Mucosa of stomach (tissue), 1 donor: Measurements from ENCODE around the gene ATP6V1B1.

Experiments used
- H3K27me3 ChIP-seq: one replicate; pipeline ENCODE4 v1.7.0; 2013; ENCODE audit warnings: mild to moderate bottlenecking, low read length; ENCODE audit not compliant: control insufficient read depth, insufficient read depth
- H3K36me3 ChIP-seq: one replicate; pipeline ENCODE4 v1.7.0; 2013; ENCODE audit warnings: low read length; ENCODE audit not compliant: control insufficient read depth, insufficient read depth
- H3K4me1 ChIP-seq: one replicate; pipeline ENCODE4 v1.7.0; 2013; ENCODE audit warnings: mild to moderate bottlenecking, low read length; ENCODE audit not compliant: control insufficient read depth, insufficient read depth
- H3K4me3 ChIP-seq: one replicate; pipeline ENCODE4 v1.7.0; 2013; ENCODE audit warnings: low read length
- H3K9ac ChIP-seq: one replicate; pipeline ENCODE4 v1.7.0; 2013; ENCODE audit warnings: mild to moderate bottlenecking, low read length, moderate library complexity
- H3K9me3 ChIP-seq: one replicate; pipeline ENCODE4 v1.7.0; 2013; ENCODE audit warnings: mild to moderate bottlenecking, low read length, moderate library complexity; ENCODE audit not compliant: control insufficient read depth
- donor health status: Pancreatic carcinoma.

ATP6V1B1 gene

DNA sequence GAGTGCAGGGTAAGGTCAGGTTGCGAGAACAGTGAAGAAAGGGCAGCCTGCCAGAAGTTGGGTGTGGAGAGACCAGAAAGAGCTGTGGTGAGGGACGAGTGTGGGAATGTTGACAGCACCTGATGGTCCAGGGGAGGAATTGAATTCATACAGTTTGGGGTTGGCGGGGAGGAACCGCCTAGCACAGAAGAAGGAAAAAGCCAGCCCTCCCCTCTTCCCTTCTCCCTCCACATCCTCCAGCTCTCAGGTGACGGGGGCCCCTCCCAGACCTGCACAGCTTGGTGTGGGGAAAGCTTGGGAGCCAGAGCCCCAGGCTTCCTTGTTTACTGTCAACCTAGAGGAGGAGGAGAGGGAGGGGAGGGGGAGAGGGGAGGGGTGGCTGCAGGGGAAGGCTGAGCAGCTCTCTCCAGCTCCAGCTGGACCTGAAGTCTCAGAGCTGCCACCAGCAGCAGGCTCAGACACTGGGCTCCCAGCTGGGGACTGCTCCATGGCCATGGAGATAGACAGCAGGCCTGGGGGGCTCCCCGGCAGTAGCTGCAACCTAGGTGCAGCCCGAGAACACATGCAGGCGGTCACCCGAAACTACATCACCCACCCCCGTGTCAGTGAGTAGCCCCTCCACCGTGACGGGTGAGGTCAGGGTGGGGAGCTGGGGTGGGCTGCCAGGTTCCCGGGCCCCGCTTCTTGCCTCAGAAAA lies at the start of gene ATP6V1B1:
TSS of gene ATP6V1B1 (plus strand) at position 433 of the 697 bp plus-strand sequence. CDS start at position 488, 55 bp downstream.
- H3K36me3 ChIP-seq = no peaks in the 10 kb centered on the region
- peaks cover 30% of the 10 kb centered on the region for H3K27me3 ChIP-seq
- H3K4me3 ChIP-seq = no peak within 1 kb of the TSS
- no peak within 1 kb of the TSS for H3K9ac ChIP-seq
- H3K9me3 ChIP-seq = no peaks in the 10 kb centered on the region
- peaks cover 5% of the 10 kb centered on the region for H3K4me1 ChIP-seq

DNA sequence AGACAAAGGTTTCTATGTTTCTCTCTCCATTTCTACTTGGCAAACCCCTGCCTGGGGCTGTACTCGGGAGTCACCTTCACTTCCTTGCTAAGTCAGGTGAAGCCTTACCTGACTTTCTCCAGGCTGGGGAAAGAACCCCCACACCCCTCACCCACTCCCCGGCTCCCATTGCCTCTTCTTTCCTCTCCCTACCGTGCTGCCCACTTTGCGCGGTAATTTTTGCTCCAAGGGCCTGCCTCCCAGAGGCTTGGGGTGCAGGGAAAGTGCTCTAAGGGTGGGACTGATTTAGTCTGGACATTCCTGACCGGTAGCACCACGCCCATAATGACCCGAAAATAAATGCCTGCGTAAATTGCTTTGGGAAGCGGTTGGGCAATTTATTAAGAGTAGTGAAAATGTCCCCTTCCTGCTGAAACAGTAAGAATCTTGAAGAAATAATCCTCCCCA lies 49.1 kb upstream of the ATP6V1B1 start:
- Histone ChIP-seq H3K9ac (no peak overlapping the region), H3K4me1 (peaks cover 13% of the 10 kb centered on the region), H3K9me3 (no peaks in the 10 kb centered on the region), H3K4me3 (no peak overlapping the region), H3K27me3 (peaks cover 79% of the 10 kb centered on the region), H3K36me3 (no peaks in the 10 kb centered on the region)

DNA sequence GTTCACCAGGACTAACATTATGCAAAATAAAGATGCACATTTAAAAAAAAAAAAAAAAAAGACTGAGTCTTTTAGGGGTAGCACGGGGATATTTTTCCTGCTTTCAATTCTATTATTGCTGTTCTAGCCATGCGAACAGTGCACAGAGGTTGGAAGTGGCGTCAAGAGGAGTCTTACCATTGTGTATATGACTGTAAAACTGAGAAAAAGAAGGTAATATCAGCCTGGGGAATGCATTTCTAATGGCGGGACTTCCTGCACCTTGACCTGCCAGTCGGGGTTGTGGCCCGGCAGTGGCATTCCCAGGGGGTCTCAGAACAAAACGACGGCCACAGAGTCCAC lies 48.5 kb upstream of the ATP6V1B1 start:
- no peaks in the 10 kb centered on the region for H3K9me3 ChIP-seq
- peaks cover 13% of the 10 kb centered on the region for H3K4me1 ChIP-seq
- peaks cover 83% of the 10 kb centered on the region for H3K27me3 ChIP-seq
- no peak overlapping the region for H3K9ac ChIP-seq
- no peaks in the 10 kb centered on the region for H3K36me3 ChIP-seq
- peak overlapping the region; percentile 32 for H3K4me3 ChIP-seq

DNA sequence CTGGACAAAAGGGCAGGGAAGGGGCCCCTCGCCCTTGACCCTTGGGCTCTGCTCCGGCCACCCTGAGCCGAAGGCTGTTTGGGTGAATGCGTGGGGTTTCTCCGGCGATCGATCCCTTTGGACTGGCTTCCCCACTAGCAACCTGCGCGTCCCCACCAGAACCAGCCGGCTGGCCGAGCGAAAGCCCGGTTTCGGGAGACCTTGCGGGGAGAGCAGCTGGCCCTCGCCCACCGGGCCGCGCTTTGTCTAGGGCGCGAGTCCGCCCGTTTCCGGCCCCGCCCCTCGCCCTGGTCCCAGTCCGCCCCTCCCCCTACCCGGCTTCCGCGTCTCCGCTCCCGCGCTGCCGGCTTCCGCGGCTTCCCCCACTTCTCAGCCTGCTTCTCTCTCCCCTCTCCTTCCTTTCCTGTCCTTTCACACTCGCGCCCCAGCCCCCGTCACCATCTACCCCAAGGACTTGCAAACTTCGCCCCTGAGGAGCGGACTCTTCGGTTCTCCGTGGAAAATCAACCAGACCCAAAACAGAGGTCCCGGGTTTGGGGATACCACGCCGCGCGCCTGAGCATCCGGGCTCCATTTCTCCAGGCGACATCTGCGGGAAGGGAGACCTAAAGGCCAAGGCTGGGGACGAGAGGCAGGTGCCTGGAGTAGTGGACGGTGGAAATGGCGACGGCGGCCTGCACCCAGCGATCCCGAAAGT lies 48.0 kb upstream of the ATP6V1B1 start:
- no peak overlapping the region for H3K9ac ChIP-seq
- H3K9me3 ChIP-seq = no peaks in the 10 kb centered on the region
- no peaks in the 10 kb centered on the region for H3K36me3 ChIP-seq
- peaks cover 13% of the 10 kb centered on the region for H3K4me1 ChIP-seq
- H3K4me3 ChIP-seq = peak overlapping the region; percentile 32
- H3K27me3 ChIP-seq = peaks cover 87% of the 10 kb centered on the region

DNA sequence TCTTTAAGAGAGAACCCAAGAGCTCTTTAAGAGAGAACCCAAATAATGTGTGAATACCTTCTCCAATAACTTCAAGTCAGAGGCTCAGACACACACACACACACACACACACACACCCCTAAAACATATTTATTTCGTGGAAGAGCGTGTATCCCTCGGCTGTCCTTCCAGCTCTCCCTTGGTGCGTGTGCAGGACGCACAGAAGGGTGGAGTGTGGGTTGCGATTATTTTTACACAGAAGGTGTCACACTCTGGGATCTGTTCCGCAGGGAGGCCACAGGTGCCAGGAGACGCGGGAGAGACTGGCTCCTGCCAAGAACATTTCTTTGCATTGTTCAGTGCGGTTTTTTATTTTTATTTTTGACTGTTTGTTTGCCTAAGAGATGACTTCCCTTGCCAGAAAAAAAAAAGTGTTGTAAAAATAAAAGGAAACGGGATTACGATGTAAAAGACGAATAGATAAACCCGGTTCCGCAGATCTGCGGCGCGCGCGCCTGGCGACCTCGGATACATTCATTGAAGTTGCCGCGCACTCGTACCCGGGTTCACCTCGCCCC lies 47.3 kb upstream of the ATP6V1B1 start:
- Histone ChIP-seq H3K9ac (no peak overlapping the region), H3K27me3 (peaks cover 90% of the 10 kb centered on the region), H3K4me1 (peaks cover 13% of the 10 kb centered on the region), H3K36me3 (no peaks in the 10 kb centered on the region), H3K4me3 (peak overlapping the region; percentile 28), H3K9me3 (no peaks in the 10 kb centered on the region)

DNA sequence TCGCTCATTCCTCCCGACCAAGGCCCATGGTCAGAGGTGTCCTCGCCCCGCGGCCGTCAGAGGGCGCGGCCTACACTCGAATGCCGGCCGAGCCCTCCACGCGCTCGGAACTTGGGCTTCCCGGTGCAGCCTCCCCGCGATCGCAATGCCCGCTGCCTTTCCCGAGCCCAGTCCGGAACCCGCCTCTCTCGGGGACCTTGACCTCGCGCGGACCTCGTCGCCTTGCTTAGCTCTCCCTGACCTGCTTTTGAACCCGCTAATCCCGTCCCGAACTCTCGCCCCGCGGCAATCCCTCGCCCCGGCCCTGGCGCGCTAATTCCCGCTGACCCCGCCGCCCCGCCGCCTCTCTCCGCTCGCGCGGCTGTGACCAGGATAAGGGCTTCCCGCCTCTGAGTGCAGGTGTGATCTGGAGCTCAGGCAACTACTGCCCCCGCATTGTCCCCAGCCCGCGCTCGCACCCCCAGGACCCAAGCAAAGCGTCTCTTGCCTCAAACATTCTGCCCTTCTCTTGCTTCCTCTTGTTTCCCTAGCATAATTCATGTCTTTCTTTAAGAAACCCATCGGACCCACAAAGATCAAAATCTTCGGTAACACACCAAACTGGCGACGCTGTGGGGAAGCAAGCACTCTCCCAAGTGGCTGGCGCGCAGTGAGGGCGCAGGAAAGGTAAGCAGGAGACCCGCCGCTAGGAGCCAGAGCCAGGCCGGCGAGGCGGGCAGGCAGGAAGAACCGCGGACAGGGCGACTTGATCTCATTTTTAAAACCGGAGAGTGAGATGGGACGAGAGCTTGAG lies 46.6 kb upstream of the ATP6V1B1 start:
- Histone ChIP-seq H3K36me3 (no peaks in the 10 kb centered on the region), H3K4me1 (peaks cover 13% of the 10 kb centered on the region), H3K4me3 (no peak overlapping the region), H3K9me3 (no peaks in the 10 kb centered on the region), H3K9ac (no peak overlapping the region), H3K27me3 (peaks cover 94% of the 10 kb centered on the region)

DNA sequence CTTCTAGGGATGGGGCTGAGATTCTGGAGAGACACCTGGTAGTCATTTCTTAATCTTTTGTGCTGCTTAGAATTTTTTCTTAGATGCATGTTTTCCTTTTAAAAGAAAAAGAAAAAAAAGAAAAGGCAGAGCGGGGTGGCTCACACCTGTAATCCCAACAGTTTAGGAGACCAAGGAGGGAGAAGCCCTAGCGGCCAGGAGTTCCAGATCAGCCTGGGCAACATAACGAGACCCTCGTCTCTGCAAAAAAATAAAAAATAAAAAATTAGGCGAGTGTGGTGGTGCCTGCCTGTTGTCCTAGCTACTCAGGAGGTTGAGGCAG lies 46.0 kb upstream of the ATP6V1B1 start:
- peaks cover 94% of the 10 kb centered on the region for H3K27me3 ChIP-seq
- H3K9ac ChIP-seq = no peak overlapping the region
- H3K36me3 ChIP-seq = no peaks in the 10 kb centered on the region
- no peak overlapping the region for H3K4me3 ChIP-seq
- H3K9me3 ChIP-seq = no peaks in the 10 kb centered on the region
- H3K4me1 ChIP-seq = peaks cover 13% of the 10 kb centered on the region

DNA sequence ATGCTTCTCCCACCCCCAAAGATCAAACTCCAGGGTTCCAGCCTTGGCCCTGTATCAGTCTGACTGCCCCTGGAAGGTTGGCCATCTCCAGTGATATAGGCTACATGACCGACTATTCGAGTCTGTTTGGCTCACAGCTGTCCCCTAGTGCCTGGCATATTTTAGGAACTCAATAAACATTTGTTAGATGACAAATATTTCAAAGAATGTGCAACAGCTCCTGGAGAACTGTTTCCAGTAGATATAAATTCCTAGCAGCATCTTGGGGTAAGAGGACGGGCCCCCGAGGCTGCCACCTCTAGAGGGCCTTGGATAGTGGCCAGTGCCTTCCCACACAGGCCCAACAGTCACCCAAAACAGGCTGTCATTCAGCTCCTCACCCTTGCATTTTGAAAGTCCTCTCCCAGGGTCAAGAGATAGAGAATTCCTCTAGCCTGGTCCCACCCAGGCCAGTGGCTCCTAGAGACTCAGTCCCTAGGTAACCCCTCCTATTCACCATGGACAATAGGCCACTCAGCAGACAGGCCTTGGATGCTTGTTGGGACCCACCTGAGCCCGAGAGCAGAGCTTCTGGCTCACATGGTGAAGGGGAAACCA lies 45.1 kb upstream of the ATP6V1B1 start:
- Histone ChIP-seq H3K4me1 (peaks cover 13% of the 10 kb centered on the region), H3K9me3 (no peaks in the 10 kb centered on the region), H3K4me3 (no peak overlapping the region), H3K27me3 (peaks cover 92% of the 10 kb centered on the region), H3K36me3 (no peaks in the 10 kb centered on the region), H3K9ac (no peak overlapping the region)

DNA sequence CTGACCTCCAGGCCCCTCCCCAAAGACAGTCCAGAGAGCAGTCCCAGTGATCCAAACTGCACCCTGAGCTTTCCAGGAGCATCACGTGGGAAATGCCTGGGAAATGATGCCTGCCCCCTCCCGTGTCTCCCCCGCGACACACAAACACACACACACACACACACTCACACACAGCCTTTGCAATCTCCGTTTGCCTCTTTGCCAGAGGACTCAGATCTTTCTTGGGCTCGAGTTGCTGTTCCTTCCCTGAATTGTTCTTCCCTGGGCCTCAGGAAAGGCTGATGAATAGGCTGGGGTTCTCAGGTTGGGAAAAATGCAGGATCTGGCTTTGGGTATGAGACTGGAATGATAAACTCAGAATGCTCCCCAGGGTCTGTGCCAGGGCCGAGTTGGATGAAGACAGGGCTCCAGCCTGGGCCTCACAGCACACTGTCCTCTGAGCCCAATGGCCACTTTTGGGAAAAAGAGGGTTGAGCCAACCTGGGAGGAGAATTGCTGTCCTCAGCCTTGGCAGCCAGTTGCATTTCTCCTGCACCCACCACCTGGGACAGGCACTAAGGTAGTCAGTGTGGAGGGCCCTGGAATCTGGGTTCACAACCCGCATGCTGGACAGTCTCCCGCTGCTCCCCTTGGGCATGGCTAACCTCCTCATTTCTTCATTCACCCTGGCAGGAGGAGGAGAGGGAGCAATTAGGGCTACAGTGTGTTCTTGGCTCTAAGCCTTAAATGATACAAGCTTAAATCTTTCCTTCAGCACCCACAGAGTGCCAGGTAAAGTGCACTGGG lies 43.9 kb upstream of the ATP6V1B1 start:
- no peaks in the 10 kb centered on the region for H3K9me3 ChIP-seq
- no peak overlapping the region for H3K9ac ChIP-seq
- no peaks in the 10 kb centered on the region for H3K36me3 ChIP-seq
- H3K4me1 ChIP-seq = peaks cover 13% of the 10 kb centered on the region
- peaks cover 93% of the 10 kb centered on the region for H3K27me3 ChIP-seq
- no peak overlapping the region for H3K4me3 ChIP-seq

DNA sequence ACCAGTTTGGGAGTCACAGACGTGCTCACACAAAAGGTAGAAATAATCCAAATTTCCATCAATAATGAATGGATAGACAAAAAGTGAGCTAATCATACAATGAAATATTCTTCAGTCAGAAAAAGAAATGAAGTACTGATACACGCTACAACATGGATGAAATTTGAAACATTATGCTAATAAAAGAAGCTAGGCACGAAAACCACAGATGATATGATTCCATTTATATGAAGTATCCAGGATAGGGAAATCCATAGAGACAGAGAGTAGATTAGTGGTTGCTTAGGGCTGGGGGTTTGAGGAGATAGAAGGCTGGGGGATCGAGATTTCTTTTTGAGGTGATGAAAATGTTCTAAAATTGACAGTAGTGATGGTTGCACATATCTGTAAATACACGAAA lies 43.0 kb upstream of the ATP6V1B1 start:
- H3K9me3 ChIP-seq = no peaks in the 10 kb centered on the region
- H3K27me3 ChIP-seq = peaks cover 93% of the 10 kb centered on the region
- H3K9ac ChIP-seq = no peak overlapping the region
- no peaks in the 10 kb centered on the region for H3K36me3 ChIP-seq
- peaks cover 8% of the 10 kb centered on the region for H3K4me1 ChIP-seq
- H3K4me3 ChIP-seq = no peak overlapping the region

DNA sequence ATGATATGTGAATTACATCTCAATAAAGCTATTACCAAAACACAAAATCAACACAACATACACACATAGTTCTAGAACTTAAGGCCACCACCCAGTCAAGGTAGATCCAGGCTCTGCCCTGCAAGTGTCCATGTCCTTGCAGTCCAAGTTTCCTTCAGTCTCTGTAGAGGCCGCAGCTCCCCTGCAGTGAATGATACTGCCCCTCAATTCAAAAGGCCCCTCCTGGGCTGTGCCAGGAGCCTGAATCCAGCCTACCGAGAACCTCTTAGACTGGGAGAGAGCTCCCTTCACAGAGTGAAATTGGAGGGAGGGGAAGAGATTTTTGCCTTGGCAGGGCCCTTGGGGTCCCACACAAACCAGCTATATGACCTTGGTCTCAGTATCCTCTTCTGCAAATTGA lies 42.5 kb upstream of the ATP6V1B1 start:
- no peaks in the 10 kb centered on the region for H3K36me3 ChIP-seq
- H3K27me3 ChIP-seq = peaks cover 93% of the 10 kb centered on the region
- no peaks in the 10 kb centered on the region for H3K9me3 ChIP-seq
- H3K4me3 ChIP-seq = no peak overlapping the region
- H3K4me1 ChIP-seq = peaks cover 4% of the 10 kb centered on the region
- H3K9ac ChIP-seq = no peak overlapping the region
